GM23338 (cell line): ENCODE data around the gene ACAD11.

Source experiments
- CREB1 ChIP-seq: fragments of 250-450 bp; sonication (Bioruptor Pico); IDR thresholded peaks from 2 replicates; pipeline ENCODE4 v1.5.0; 2020; ENCODE audit warnings: low read depth, mild to moderate bottlenecking, moderate library complexity
- EZH2 ChIP-seq: fragments of 200-600 bp; sonication (generic); IDR thresholded peaks from one replicate; pipeline ENCODE4 v1.8.0; 2017; ENCODE audit warnings: antibody characterized with exemption, mild to moderate bottlenecking, low read depth; ENCODE audit not compliant: unreplicated experiment
- POLR2AphosphoS5 ChIP-seq: IDR thresholded peaks from 2 replicates; pipeline ENCODE4 v1.6.1; 2016; ENCODE audit warnings: antibody characterized with exemption, low read depth
- ZNF331 ChIP-seq: fragments of 250-450 bp; sonication (Bioruptor Pico); IDR thresholded peaks from 2 replicates; pipeline ENCODE4 v1.5.0; 2020; ENCODE audit warnings: low read depth, mild to moderate bottlenecking, moderate library complexity
- TF ChIP-seq, protein P1 (sequence below), 2 experiments: fragments of 200-600 bp in 1 of 2; sonication (generic) in 1 of 2; conservative IDR thresholded peaks; 2 replicates each; pipeline versions ENCODE4 v1.5.1 to v1.6.1; 2016 to 2017; ENCODE audit warnings: antibody characterized with exemption in 2 of 2, low read depth in 2 of 2, mild to moderate bottlenecking in 2 of 2, moderate library complexity in 1 of 2
- TF ChIP-seq, protein P2 (sequence below): IDR thresholded peaks from 2 replicates; pipeline ENCODE4 v1.6.1; 2016; ENCODE audit warnings: antibody characterized with exemption

DNA sequence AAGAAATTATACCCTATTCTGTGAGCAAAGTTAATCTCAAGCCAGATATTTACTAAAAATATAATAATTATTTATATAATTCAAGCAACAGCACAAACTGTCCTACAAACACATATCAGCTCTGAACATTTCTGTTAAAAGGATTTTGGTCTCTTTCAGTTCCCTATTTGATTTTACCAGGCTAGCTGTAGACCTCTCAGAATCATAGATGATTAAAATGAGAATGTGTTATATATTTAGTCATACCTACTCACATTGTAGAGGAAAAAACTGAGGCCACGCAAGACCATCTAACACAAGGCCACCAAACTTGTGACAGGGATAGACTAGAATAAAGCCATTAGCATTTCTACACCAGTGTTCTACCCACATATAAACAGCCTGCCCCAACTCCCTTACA, 34.0 kb downstream of the ACAD11 start:
- TF ChIP-seq POLR2AphosphoS5: no peak
- TF ChIP-seq, protein P1, sequence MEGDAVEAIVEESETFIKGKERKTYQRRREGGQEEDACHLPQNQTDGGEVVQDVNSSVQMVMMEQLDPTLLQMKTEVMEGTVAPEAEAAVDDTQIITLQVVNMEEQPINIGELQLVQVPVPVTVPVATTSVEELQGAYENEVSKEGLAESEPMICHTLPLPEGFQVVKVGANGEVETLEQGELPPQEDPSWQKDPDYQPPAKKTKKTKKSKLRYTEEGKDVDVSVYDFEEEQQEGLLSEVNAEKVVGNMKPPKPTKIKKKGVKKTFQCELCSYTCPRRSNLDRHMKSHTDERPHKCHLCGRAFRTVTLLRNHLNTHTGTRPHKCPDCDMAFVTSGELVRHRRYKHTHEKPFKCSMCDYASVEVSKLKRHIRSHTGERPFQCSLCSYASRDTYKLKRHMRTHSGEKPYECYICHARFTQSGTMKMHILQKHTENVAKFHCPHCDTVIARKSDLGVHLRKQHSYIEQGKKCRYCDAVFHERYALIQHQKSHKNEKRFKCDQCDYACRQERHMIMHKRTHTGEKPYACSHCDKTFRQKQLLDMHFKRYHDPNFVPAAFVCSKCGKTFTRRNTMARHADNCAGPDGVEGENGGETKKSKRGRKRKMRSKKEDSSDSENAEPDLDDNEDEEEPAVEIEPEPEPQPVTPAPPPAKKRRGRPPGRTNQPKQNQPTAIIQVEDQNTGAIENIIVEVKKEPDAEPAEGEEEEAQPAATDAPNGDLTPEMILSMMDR (conservative IDR thresholded peaks at IDR 0.05; ENCODE audit: low read depth in 2 of 2): no peak
- TF ChIP-seq ZNF331: no peak
- TF ChIP-seq EZH2: no peak
- TF ChIP-seq CREB1: no peak
- TF ChIP-seq, protein P2, sequence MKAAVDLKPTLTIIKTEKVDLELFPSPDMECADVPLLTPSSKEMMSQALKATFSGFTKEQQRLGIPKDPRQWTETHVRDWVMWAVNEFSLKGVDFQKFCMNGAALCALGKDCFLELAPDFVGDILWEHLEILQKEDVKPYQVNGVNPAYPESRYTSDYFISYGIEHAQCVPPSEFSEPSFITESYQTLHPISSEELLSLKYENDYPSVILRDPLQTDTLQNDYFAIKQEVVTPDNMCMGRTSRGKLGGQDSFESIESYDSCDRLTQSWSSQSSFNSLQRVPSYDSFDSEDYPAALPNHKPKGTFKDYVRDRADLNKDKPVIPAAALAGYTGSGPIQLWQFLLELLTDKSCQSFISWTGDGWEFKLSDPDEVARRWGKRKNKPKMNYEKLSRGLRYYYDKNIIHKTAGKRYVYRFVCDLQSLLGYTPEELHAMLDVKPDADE: no peak
